PFSK-1 (cell line): ENCODE results near the gene SLC15A1.

Source experiments
- FOXP2 ChIP-seq: optimal IDR thresholded peaks from 2 replicates; pipeline ENCODE3; 2011; ENCODE audit warnings: borderline replicate concordance, control low read depth, inconsistent platforms; ENCODE audit not compliant: insufficient read depth; ENCODE audit errors: extremely low read length, extremely low read depth
- POLR2AphosphoS5 ChIP-seq: IDR thresholded peaks from 2 replicates; pipeline ENCODE4 v1.6.1; 2012; ENCODE audit warnings: low read depth, mild to moderate bottlenecking, control low read depth, low read length, moderate library complexity
- SIN3A ChIP-seq: IDR thresholded peaks from 2 replicates; pipeline ENCODE4 v1.6.1; 2012; ENCODE audit warnings: mild to moderate bottlenecking, low read length, moderate library complexity, borderline replicate concordance; ENCODE audit not compliant: insufficient read depth
- TAF1 ChIP-seq: IDR thresholded peaks from 2 replicates; pipeline ENCODE4 v1.6.1; 2012; ENCODE audit warnings: low read length, control low read depth, borderline replicate concordance; ENCODE audit not compliant: insufficient read depth
- TF ChIP-seq, protein P1 (sequence below), 2 experiments: IDR thresholded peaks; 2 replicates each; pipeline versions ENCODE4 v1.6.1 to v1.8.0; 2011 to 2012; ENCODE audit warnings: low read depth in 2 of 2, low read length in 2 of 2, control low read depth in 1 of 2, inconsistent platforms in 1 of 2, mild to moderate bottlenecking in 1 of 2, moderate library complexity in 1 of 2; ENCODE audit not compliant: insufficient read depth in 1 of 2

SLC15A1 gene

GRCh38 chr13:98672947-98673613 lies 79.4 kb downstream of the SLC15A1 start:
- TF ChIP-seq SIN3A (no peak), TAF1 (no peak), FOXP2 (no peak), POLR2AphosphoS5 (no peak)
- TF ChIP-seq, protein P1, sequence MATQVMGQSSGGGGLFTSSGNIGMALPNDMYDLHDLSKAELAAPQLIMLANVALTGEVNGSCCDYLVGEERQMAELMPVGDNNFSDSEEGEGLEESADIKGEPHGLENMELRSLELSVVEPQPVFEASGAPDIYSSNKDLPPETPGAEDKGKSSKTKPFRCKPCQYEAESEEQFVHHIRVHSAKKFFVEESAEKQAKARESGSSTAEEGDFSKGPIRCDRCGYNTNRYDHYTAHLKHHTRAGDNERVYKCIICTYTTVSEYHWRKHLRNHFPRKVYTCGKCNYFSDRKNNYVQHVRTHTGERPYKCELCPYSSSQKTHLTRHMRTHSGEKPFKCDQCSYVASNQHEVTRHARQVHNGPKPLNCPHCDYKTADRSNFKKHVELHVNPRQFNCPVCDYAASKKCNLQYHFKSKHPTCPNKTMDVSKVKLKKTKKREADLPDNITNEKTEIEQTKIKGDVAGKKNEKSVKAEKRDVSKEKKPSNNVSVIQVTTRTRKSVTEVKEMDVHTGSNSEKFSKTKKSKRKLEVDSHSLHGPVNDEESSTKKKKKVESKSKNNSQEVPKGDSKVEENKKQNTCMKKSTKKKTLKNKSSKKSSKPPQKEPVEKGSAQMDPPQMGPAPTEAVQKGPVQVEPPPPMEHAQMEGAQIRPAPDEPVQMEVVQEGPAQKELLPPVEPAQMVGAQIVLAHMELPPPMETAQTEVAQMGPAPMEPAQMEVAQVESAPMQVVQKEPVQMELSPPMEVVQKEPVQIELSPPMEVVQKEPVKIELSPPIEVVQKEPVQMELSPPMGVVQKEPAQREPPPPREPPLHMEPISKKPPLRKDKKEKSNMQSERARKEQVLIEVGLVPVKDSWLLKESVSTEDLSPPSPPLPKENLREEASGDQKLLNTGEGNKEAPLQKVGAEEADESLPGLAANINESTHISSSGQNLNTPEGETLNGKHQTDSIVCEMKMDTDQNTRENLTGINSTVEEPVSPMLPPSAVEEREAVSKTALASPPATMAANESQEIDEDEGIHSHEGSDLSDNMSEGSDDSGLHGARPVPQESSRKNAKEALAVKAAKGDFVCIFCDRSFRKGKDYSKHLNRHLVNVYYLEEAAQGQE (IDR thresholded peaks at IDR 0.05; ENCODE audit: insufficient read depth in 1 of 2, low read depth in 2 of 2, low read length in 2 of 2): no peak

- TF ChIP-seq, protein P1 (IDR thresholded peaks at IDR 0.05; ENCODE audit: insufficient read depth in 1 of 2, low read depth in 2 of 2, low read length in 2 of 2): no peak
- TF ChIP-seq TAF1: no peak
- TF ChIP-seq FOXP2: no peak
- TF ChIP-seq SIN3A: no peak
- no peak for TF ChIP-seq POLR2AphosphoS5
Measured at GRCh38 chr13:98668155-98668554, 84.3 kb downstream of the SLC15A1 start.

DNA sequence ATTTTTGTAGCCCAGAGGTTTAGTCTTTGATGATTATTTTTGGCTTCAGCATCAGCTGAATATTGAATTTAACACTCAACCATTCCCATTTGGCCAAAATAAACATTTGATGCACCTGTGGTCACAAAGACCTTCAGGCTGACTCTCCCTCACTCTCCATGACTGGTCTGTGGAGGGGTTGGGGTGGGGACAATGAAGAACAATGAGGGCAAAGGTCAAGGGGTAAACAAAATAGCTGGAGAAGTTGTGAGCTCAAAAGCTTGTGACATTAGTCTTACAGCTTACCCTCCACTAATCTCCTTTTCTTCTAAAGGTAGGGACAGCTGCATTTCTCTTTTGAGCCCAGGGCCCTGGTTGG lies 86.9 kb downstream of the SLC15A1 start:
- no peak for TF ChIP-seq FOXP2
- no peak for TF ChIP-seq SIN3A
- TF ChIP-seq TAF1: no peak
- TF ChIP-seq POLR2AphosphoS5: no peak
- TF ChIP-seq, protein P1 (IDR thresholded peaks at IDR 0.05; ENCODE audit: insufficient read depth in 1 of 2, low read depth in 2 of 2, low read length in 2 of 2): no peak

DNA sequence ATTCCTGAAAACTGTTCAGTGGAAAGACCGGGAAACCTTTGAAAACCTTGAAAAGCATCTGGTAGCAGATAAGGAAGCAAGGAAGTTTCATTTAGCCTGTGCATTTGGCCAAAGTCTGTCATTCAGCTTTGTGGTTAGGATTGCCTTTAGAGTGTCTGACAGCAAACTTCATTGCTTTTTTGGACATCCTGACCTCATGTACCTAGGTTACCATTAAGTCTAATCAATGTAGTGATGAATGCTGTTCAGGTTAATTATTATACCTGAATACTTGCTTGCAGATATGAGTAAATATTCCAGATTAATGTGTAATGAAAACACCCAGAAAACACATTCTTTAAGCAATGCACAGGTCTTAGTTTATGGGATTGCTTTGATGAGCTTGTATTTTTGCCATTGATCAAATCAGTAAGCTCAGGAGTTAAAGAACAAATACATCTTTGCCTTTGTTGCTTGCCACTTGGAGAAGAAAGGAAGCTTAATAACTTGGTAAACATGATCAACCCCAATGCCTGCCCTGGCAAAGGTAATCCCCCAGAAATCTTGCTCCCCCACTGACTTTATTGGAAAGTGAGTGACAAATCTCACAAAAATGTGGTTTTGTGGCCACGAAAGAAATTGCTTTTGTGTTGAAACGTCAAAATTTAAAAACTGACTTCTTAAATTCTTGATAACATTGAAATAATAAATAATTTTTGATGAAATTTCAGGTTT lies 87.4 kb downstream of the SLC15A1 start:
- TF ChIP-seq FOXP2 (no peak), POLR2AphosphoS5 (no peak), TAF1 (no peak), SIN3A (no peak)
- TF ChIP-seq, protein P1 (IDR thresholded peaks at IDR 0.05; ENCODE audit: insufficient read depth in 1 of 2, low read depth in 2 of 2, low read length in 2 of 2): no peak
